ENCODE results near the gene ITPRIPL2. TPM values are rescaled to one million over a fixed set of nuclear protein-coding genes. Genes with fewer than 3 reads are reported as not detected.

Gene ITPRIPL2
- total and polyA plus RNA-seq, 12 donors, result 7.7 to 121 (median 53.6) TPM

DNA sequence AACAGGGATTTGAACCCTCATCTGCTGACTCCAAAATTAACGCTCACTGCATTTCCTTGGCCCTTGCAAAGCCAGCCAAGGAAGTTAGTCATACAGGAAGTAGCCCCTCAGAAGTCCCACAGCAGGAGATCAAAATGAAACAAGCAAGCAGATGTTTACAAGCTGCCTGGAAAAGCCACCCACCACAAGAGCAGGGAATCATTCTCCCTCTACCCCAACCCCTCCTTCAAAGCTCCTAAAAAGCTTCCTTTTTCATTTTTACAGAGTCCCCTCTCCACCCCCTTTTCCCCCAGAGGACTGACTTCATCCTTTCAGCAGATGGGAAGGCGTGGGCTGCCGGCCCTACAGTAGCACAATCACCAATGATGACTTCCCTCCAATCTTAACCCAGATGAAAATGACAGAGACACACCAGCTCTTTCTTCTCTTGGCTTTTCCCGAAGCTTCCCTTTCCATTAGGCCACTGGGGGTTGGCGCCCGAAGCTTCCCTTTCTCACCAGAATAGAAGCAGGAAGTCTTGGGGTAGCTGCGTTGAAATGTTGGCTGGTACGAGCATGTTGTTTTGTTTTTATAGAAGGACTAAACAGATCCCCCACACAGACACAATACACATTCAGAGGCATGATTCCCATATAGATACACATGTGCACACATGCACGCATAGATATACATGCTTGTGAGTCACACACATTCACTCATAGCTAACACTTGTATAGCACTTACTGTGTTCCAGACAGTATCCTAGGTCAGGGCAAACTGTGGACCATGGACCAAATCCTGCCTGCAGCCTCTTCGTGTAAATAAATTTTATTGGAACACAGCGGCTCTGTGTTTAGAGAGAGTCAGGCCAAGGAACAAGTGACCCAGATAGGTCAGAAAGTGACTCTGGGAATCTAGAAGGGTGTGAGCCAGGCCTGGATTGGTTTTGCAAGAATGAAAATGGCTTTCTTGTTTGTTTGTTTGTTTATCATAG, 17.4 kb downstream of the ITPRIPL2 start:
- intact Hi-C loops (cut with DNase I), result no loop called here

DNA sequence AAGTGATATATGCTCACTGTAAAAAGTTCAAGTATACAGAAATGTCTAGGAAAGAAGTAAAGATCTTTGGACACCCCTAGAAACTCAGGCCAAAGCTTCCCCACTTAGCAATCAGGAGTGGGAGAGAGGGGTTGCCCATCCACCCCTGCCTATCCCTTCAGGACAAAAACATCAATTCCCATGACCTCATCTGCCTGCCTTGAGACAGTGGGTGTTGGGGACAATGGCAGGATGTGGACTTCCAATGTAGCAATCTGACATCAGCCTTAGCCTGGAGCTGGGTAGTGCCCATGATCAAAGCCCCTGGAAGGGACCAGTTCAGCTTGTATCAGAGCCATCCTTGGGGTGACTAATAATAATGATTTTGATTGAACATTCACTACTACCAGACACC, 18.1 kb downstream of the ITPRIPL2 start:
- TF ChIP-seq, protein P1, sequence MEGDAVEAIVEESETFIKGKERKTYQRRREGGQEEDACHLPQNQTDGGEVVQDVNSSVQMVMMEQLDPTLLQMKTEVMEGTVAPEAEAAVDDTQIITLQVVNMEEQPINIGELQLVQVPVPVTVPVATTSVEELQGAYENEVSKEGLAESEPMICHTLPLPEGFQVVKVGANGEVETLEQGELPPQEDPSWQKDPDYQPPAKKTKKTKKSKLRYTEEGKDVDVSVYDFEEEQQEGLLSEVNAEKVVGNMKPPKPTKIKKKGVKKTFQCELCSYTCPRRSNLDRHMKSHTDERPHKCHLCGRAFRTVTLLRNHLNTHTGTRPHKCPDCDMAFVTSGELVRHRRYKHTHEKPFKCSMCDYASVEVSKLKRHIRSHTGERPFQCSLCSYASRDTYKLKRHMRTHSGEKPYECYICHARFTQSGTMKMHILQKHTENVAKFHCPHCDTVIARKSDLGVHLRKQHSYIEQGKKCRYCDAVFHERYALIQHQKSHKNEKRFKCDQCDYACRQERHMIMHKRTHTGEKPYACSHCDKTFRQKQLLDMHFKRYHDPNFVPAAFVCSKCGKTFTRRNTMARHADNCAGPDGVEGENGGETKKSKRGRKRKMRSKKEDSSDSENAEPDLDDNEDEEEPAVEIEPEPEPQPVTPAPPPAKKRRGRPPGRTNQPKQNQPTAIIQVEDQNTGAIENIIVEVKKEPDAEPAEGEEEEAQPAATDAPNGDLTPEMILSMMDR (IDR thresholded peaks at IDR 0.05), result no peak
- no peak for TF ChIP-seq POLR2A (IDR thresholded peaks at IDR 0.05)
- Histone ChIP-seq H3K4me3 (no peak overlapping the region), H3K27ac (peak overlapping the region in 4 of 5 donors; percentile 22 to 75 (median 50)), H3K4me1 (replicated peaks in 1 of 2) (peaks cover 8 to 36% of the 10 kb centered on the region in 2 donors), H3K36me3 (replicated peaks in 1 of 2) (no peaks in the 10 kb centered on the region), H3K27me3 (no peaks in the 10 kb centered on the region), H3K9me3 (replicated peaks in 1 of 3) (no peaks in the 10 kb centered on the region)
- no peak for DNase-seq
- intact Hi-C loops (cut with DNase I), result no loop called here

More for the DNA sequence above, 17.4 kb downstream of the ITPRIPL2 start:
- Histone ChIP-seq H3K4me1 (replicated peaks in 1 of 2) (peaks cover 8 to 30% of the 10 kb centered on the region in 2 donors), H3K4me3 (no peak overlapping the region), H3K27me3 (no peaks in the 10 kb centered on the region), H3K9me3 (replicated peaks in 1 of 3) (no peaks in the 10 kb centered on the region), H3K36me3 (replicated peaks in 1 of 2) (no peaks in the 10 kb centered on the region), H3K27ac (peak overlapping the region in 4 of 5 donors; percentile 22 to 75 (median 50))
- peak in 5 of 7 donors; percentile 34 to 46 (median 42) for DNase-seq
- WGBS, 4 donors, result 44 to 54% (median 52%) methylated on average over 10 to 11 of the region's 11 CpGs
- no peak for TF ChIP-seq POLR2A (IDR thresholded peaks at IDR 0.05)

DNA sequence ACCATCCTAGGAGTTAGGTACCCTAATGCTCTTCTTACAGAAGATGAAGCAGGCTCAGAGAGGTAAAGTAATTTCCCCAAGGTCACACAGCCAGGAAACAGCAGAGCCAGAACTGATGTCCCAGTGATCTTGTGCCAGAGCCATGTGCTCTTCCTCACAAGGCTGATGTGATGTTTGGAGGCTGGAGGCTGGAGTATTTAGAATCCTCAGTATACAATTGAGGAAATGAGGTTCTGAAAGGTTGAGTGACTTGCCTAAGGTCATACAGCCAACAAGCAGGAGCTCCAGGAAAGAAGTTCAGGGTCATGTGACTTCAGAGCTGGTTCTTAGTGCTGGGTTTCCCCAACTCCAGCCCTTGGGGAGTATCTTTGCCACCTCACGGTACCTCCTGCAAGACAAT, 18.5 kb downstream of the ITPRIPL2 start:
- TF ChIP-seq POLR2A (IDR thresholded peaks at IDR 0.05), result no peak
- TF ChIP-seq, protein P1 (IDR thresholded peaks at IDR 0.05), result no peak
- DNase-seq, result no peak
- Histone ChIP-seq H3K36me3 (replicated peaks in 1 of 2) (no peaks in the 10 kb centered on the region), H3K4me3 (no peak overlapping the region), H3K4me1 (replicated peaks in 1 of 2) (peaks cover 8 to 40% of the 10 kb centered on the region in 2 donors), H3K27me3 (no peaks in the 10 kb centered on the region), H3K27ac (peak overlapping the region in 3 of 5 donors; percentile 22 to 75 (median 71)), H3K9me3 (replicated peaks in 1 of 3) (no peaks in the 10 kb centered on the region)
- 85 to 100% (median 92%) methylated on average over 1 of the region's 1 CpG for WGBS, 4 donors
- intact Hi-C loops (cut with DNase I), result no loop called here

DNA sequence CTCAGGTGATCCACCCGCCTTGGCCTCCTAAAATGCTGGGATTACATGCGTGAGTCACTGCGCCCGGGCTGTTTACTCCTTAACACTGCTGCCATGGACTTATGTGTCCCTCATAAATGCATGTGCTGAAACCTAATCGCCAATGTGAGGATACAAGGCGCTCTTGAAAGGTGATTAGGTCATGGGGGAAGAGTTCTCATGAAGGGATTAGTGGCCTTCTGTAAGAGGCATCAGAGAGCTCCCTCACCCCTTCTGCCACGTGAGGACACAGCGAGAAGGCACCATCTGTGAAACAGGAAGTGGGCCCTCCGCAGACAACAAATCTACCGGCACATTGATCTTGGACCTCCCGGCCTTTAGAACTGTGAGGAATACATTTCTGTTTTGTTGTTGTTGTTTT, 19.1 kb downstream of the ITPRIPL2 start:
- intact Hi-C loops (cut with DNase I), result no loop called here
- H3K36me3 ChIP-seq (replicated peaks in 1 of 2), result no peaks in the 10 kb centered on the region
- TF ChIP-seq POLR2A (IDR thresholded peaks at IDR 0.05), result no peak
- TF ChIP-seq, protein P1 (IDR thresholded peaks at IDR 0.05), result no peak
- 82 to 88% (median 85%) methylated on average over 11 of the region's 11 CpGs for WGBS, 4 donors
- H3K9me3 ChIP-seq (replicated peaks in 1 of 3), result no peaks in the 10 kb centered on the region
- no peak for DNase-seq
- H3K4me3 ChIP-seq, result no peak overlapping the region
- no peaks in the 10 kb centered on the region for H3K27me3 ChIP-seq
- H3K27ac ChIP-seq, result peak overlapping the region in 2 of 5 donors; percentile 71 to 75
- H3K4me1 ChIP-seq (replicated peaks in 1 of 2), result peaks cover 8 to 40% of the 10 kb centered on the region in 2 donors
